NCI-H524 (cell line): ENCODE results near the gene DNM2.

Experiments
- DNase-seq, 2 experiments: peaks; one replicate each; lab custom pipeline; 2025; lab: John Stamatoyannopoulos, UW

Gene DNM2

DNA sequence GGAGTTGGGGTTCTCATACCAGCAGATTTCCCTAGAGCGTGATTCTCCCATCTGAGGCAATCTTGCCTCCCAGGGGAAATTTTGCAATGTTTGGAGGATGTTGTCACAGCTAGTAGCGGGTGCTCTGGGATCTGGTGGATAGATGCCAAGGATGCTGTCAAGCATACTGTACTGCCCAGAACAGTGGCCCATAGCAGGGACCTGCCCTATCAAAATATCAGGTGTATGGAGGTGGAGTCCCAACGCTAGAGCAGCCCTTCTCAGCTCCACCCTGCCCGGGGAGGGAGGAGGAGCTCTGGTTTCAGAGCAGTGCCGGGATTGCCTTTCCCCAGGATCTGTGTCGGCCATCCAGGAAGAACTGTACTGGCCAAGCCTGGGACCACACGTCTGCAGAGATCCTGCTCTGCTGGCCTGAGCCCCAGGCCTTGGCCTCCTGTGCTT is 27.5 kb upstream of the DNM2 start:
- DNase-seq = no peak

DNA sequence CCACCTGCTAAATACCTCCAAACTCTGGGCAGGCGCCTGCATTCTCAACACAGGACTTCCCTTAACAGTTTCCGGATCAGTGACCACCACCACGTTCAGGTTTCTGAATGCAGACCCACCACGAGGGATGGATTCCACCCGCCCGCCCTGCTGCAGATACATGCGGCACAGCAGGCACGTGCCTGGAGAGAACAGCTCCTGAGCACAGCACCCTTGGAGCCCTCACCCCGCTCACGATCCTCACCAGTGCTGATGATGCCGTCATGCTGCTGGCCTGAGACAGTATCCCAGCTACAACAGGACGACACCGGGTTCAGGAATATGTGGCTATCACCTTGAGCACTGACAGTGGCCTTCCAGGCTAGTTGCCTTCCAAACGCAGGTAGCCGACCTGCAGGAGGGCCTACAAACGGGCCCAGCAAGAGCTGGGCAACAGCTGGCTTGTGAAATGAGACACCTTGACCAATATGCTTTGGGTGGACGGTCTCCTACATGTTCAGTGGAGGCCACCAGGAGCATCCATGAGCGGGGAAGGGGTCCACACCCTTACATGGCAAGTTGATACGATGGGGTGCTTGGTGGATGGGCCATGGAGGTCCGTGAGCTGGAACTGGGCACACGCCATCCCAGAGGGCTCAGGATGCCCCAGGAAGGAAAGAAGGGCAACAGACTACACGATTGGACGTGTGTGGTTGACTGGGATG is 26.5 kb upstream of the DNM2 start:
- DNase-seq = no peak

DNA sequence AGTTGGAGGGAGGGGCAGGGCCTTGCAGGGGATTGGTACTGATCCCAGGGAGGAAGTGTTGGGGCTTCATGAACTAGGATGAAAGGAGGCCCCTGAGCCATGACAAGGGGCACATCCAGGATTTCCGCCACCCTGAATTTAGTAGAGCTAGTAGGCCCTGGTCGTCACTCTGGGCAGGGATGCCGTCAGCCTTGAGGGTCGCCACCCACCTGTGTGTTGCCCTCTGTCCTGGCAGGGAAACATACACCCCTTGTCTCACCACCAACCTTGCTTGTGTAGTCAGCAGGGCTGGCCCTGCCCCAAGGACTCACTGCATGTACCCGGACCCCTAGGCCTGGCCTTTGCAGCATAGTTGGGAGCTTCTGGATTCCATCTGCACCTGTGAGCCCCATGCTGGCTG is 26.0 kb upstream of the DNM2 start:
- DNase-seq = no peak

DNA sequence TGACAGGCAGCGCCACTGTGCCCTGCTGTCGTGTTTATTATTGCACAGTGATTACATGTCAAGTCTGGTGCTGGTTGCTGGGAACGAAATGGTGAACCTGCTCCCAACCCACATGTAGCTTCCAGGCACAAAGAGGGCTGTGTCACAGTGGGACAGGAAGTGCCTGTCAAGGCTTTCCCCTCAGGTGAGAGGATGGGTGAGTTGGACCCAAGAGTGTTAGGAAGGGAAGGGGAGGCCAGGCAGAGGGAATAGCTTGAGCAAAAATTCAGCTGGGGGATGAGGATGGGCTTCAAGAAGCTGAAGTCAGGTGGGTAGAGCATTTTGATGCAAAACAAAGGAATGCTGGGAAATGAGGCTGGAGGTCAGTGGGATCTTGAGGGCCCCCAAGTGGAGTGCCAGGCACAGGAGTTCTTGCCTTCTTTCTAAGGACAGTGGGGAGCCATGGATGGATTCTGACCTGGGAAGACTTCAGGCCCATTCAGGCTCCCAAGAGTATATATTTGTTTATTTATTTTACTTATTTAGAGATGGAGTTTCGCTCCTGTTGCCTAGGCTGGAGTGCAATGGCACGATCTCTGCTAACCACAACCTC is 25.1 kb upstream of the DNM2 start:
- DNase-seq = peak in 1 of 2 experiments; percentile 24

DNA sequence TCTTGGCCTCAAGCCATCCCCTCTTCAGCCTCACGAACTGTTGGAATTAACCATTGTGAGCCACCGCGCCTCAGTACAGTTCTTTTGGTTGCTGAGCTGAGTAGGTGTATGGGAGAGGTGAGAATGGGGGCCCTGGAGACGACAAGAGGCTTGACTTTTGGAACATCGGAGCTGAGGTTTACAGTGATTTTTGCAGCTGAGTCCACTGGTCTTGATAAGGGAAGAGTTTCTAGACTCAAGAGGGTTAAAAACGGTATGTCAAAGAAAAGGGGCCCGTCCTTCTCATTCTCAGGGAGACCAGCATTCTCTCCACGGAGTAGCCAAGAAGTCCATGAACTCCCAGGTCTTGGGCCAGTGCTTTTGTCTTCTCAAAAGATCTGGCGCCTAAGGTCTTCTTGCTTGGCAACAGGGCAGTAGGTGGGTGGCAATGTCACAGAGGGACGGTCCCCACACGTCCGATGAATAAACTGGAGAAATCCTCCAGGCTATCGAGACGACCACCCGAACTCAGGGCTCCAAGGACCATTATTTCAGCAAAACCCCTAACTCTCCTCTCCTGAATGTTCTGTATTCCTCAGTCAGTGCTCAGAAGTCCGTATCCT is 23.1 kb upstream of the DNM2 start:
- no peak for DNase-seq

DNA sequence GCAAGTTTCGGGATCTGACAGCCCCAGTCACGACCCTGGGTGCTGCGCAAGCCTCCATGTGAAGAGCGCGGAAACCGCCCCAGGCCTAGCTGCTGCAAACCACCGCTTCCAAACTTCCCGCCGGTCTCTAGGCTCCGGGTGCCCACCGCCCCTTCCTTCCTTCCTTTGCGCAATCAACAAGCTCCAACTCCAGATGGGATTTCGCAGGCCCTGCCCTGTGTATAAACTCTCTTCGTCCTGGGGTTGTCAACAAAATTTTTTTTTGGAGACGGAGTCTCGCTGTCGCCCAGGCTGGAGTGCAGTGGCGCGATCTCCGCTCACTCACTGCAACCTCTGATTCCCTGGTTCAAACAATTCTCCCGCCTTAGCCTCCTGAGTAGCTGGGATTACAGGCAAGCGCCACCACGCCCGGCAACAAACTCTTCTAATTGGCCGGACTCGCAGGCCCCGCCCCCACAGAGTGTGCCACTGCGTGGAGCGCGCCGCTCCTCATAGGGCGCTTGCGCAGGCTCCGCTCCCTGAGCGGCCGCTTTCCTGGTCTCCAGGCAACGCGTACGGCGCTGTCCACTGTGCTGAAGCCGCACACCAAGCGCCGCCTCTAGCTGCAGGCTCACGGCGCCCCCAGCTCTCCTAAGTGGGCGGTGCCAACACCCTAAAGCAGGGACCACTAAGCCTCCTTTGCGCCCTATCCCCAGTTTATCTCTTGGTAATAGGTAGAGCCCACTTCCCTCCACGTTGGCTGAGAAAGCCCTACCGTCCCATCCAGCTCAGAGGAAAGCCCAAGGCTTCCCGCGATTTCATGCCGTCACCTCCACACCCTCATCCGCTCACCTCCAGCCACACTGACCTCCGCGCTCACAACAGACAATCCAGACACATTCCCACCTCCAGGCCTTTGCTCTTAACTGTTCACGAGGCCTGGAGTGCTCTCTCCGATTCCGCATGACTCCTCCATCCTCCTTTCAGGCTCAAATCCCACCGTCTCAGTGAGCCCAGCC is 22.2 kb upstream of the DNM2 start:
- peak; percentile 98 to 99 for DNase-seq

DNA sequence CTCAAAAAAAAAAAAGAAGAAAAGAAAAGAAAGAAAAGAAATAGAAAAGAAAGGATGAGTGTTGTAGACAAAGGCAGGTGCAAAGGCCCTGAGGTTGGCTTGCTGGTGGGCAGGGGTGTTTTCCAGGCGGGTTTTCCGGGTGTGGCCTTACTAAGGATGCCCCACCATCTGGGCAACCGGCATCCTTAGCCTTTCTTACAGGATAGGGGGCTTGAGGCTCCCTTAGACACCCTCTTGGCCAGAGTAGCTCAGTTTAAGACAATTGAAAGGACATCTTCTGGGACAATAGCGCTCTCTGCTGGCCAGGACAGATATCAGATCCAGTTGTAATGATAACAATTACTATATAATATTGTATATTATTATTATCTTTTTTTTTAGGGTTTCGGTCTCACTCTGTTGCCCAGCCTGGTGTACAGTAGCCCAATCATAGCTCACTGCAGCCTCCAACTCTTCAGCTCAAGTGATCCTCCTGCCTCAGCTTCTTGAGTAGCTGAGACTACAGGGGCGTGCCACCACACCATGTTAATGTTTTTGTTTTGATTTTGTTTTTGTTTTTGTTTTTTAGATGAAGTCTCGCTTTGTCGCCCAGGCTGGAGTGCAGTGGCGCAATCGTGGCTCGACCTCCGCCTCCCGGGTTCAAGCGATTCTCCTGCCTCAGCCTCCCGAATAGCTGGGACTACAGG is 18.1 kb upstream of the DNM2 start:
- DNase-seq = peak; percentile 56 to 84

DNA sequence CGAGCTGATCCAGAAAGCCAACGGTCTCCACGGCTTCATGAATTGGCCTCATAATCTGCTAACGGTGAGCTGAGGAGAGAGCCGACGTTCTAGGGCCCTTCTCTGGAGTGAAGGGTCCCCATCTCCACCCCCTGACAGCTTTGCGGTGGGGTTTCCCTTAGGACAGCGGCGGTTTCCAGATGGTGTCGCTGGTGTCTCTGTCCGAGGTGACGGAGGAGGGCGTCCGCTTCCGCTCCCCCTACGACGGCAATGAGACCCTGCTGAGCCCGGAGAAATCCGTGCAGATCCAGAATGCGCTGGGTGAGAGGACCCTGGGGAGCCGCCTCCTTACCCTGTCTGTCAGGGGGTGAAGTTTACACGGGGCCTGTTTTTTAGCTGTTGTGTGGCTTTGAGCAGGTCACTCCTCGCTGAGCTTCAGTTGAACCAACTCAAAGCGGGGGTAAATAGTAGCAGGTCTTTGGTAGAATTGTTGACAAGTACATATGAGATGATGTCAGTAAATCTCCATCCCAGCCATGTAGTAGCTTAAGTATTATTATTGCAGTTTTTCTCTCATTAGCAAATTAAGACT is 15.8 kb upstream of the DNM2 start:
- peak; percentile 62 to 87 for DNase-seq

DNA sequence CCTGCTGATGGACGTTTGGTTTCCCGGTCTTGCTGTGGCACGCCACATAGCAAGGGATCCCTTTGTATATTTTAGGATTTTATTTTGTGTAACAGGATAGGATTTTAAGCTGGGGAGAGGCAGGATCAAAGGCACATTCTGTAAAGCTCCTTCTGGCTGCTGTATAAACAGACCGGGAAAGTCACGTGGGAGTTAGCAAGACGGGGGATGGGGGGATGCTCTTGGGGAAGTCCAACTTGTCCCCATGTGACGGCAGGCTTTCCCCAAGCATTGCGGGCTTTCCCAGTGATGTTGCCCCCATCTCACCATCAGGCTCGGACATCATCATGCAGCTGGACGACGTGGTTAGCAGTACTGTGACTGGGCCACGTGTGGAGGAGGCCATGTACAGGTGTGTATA is 10.9 kb upstream of the DNM2 start:
- DNase-seq = no peak

DNA sequence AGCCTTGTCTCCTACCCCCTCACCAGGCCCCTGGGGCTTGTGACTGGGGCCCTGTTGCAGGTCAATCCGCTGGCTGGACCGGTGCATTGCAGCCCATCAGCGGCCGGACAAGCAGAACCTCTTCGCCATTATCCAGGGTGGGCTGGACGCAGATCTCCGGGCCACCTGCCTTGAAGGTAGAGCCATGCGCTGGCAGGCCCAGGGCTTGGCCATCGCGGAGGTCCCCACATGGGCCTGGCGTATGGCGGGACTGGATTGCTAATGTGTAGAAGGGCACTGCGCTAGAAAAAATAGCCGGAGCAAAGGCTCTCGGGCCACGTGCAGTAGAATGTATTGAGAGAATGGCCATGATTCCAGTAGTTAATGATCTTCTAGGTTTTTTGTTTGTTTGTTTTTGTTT is 10.4 kb upstream of the DNM2 start:
- no peak for DNase-seq

DNA sequence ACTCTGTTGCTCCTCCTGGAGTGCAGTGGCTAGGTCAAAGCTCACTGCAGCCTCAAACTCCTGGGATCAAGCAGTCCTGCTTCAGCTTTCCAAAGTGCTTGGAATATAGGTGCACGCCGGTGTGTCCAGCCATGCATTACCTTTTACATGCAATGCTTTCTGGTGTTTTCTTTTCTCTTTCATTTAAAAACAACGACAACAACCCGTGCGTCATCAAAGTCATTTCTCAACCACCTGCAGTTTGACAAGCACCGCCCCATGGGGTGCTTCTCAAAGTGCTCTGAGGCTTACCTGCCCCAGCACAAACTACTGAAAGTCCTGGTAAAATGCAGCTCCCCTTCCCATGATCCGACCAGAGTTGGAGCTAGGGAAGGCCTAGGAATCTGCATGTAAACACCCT is 9.6 kb upstream of the DNM2 start:
- DNase-seq = no peak

DNA sequence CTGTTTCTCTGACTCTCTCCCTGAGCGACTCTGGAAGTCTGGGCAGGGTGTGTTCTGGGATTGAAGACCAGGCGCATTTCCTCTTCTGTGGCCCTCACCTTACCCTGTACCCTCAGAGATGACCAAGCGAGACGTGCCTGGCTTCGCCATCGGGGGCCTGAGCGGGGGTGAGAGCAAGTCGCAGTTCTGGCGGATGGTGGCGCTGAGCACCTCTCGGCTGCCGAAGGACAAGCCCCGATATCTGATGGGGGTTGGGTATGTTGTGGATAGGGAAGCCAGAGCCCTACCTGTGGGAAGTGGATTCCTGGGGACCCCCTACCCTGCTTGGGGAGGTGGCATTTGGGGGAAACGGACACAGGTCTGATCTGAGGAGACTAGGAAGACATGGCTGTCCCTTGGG is 5.8 kb upstream of the DNM2 start:
- DNase-seq = no peak

DNA sequence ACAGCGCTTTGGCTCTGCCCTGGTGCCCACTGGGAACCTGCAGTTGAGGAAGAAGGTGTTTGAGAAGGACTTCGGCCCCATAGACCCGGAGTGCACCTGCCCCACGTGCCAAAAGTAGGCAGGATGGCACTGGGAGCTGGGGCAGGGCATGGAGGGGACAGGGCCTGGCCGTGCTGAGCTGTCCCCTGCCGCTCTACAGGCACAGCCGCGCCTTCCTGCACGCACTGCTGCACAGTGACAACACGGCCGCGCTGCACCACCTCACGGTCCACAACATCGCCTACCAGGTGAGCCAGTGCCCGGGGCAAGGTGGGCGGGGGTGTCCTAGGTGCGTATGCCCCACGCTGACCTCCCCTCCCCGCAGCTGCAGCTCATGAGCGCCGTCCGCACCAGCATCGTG is 5.1 kb upstream of the DNM2 start:
- DNase-seq = no peak

DNA sequence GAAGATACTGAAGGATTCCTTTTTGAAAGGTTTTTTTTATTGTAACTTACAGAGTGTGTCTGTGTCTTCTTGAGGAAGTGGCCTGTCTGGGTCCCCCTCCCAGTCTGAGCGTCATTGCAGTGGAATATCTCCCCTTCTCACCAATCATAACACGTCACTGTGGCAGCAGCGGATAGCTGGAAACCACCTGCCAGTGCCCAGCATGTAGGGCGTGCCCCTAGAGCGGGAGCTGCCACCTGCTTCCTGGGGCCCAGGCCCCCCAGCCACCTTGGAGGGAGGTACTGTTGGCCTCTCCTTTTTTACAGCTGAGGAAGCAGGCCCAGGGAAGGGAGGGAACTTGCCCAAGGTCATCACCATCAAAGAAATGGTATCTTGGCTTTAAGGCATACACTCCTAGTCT is 4.6 kb upstream of the DNM2 start:
- no peak for DNase-seq

DNA sequence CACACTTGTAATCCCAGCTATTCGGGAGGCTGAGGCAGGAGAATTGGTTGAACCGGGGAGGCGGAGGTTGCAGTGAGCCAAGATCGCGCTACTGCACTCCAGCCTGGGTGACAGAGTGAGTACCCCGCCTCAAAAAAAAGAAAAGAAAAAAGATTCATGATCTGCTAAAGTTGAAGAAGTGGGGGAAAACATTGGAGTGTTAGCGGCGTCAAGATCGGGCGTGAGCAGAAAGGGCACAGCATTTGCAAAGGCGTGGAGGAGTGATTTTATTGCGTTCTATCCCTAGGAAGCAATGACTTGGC is 874 bp upstream of the DNM2 start:
- DNase-seq = no peak

DNA sequence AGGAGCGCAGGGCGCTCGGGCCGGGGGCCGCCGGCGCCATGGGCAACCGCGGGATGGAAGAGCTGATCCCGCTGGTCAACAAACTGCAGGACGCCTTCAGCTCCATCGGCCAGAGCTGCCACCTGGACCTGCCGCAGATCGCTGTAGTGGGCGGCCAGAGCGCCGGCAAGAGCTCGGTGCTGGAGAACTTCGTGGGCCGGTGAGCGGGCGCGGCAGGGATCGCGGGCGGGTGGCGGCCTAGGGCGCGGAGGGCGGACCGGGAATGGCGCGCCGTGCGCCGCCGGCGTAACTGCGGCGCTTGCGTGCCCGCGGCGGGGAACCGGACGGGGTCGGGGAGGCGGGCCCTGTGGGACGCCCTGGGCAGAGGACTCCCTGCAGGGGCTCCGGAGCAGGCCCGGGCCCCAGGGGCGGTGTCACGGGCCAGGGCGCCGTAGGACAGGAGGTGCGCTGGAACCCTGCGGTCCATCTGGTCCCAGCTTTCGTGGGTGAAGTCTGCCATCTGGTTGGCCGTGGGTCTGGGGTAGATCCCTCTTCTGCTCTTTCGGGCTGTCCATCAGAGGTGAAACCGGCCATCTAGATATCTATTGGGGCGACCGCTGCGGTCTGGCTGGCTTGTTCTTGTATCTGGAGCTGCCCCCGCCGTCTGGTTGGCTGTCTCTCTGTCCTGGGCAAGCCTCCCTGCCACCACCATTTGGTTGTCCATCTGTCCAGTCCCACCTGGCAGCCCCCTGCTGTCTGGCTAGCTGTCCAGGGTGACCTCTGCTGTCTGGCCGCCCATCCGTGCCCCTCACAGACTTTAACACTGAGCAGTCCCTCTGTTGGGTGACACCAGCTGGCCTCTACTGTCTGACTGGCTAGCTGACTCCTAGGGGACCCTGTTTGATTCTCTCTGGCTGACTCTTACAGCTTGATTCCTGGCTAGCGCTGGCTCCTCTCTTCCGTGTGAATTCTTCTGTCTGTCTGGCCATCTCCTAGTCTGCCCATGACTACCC is 622 bp downstream of the DNM2 start:
- peak in 1 of 2 experiments; percentile 59 for DNase-seq

DNA sequence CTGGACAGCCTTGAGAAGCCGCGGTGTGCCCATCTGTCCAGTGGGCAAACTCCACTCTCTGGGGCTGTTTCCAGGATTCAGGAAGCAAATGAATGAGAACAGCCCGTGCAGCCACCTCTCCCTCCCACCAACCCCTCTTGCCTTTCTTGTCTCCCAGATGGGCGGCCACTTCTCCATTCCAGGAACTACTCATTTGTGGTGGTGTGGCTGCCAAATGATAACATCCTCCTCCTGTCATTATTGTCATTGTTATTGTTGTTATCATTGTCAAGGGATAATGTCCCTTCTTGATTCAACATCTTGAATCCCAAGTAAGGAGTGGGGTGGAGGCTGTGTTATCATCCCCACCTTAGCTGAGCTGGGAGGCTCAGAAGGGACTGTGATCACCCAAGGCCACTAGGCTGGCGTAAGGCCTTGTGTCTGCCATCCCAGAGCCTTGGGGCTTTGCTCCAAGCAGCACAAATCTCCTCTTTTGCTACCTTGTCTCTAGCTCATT is 1.6 kb downstream of the DNM2 start:
- no peak for DNase-seq

DNA sequence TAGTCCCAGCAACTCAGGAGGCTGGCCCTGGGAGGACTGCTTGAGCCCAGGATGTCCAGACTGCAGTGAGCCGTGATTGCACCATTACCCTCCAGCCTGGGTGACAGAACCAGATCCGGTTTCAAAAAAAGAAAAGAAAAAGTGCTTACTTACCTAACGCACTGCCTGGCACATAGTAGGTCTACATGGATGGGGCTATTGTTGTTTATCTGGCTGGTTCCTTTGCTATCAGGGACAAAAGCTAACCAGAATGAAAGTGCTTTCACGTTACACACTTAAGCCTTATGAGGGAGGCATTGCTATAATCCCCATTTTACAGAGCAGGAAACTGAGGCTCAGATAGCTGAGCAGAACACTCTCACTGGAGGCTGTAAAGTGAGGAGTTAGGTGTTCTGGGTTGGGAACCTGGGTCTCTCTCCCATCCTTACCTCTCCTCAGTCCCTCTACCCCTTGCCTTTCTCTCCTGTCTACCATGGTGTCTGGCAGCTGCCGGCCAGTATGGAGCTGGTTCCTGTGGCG is 2.8 kb downstream of the DNM2 start:
- no peak for DNase-seq

DNA sequence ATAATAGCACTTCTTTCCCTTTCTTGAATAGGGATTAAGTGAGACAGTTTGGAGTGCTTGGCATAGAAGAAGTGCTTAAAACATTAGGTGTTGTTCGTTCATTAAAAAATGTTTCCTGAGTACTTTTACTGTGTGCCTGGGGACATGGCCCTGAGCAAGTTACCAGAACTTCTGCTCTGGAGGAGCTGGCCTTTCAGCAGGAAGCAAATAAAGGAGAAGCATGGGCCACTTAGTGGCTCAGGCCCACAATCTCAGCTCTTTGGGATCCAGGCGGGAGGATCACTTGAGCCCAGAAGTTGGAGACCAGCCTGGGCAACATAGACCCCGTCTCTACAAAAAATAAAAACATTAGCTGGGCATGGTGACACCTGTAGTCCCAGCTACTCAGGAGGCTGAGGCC is 5.7 kb downstream of the DNM2 start:
- no peak for DNase-seq

DNA sequence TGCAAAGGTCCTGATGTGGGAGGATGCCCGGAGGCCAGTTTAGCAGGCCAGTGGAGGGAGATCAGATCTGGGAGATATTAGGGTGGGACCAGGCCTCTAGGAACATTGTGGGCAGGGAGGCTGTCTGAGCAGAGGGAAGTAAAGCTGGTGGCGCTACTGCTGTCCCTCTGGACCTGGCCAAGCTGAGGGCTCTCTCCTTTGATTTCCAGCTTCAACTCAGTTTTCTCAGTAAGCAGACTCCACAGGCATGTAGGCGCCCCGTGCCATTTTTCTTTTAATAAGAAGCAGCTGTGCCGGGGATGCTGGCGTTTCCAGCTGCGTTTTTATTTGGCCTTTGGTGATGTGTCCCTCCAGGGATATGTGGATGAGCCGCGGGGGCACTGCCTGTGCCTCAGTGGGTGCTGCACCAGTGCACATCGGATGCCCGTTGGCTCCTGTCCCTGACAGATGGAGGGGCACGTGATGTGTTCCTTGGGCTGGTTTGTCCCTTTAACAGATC is 6.7 kb downstream of the DNM2 start:
- peak; percentile 40 to 41 for DNase-seq
